Stimulated activated CD4-positive, alpha-beta T cell treated with anti-CD3 and anti-CD28 coated beads, TNF-alpha, amount 100 ng/mL, for 1 hour (primary cell): ENCODE measurements around the gene MYDGF.
"Not testable (repeated sequence)": the region's sequence is repeated elsewhere in the genome, so short reads cannot be mapped to it uniquely, and the experiment has no call there.

Source experiments
- DNase-seq, 3 donors: peaks; one replicate each; pipeline ENCODE4 v3.0.0-alpha.2; 2020; ENCODE audit warnings: low read depth in 3 of 3, low spot score in 1 of 3

Gene MYDGF

DNA sequence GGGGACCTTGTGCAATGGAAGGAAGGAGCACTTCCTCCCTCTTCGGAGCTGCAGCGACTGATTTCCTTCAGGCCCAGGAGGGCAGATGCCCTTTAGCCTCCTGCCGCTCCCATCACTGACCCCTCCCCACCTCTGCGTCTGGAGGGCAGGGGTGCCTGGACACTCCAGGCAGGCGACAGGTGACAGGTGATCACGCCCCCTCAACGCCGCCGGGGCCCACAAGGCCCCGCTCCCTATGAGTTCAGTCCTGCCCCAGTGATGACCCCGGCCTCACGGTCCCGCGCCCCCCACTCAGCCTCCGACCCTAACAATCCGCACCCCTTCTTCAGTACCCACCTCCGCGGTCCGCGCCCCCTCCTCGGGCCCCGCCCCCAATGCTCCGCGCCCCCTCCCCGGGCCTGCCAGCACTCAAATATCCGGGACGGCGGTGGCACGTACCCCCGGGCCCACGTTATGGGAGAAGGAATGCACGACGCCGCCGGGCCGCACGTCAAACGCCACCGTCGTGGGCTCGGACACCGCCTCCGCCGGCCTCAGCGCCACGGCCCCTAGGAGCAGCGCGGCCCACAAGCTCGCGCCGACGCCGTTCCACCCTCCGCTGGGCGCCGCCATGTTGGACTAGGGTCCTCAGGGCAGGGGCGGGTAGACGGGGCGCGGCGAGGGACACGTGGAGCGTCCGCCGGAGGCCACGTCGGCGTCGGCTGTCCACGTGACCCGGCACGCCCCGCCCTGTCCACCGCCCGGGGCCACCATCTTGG, at the start of gene MYDGF:
MYDGF (minus strand) TSS at position 620 of the 758 bp plus-strand sequence; CDS start at position 612, 8 bp downstream.
- peak; percentile 83 to 90 (median 85) for DNase-seq

DNA sequence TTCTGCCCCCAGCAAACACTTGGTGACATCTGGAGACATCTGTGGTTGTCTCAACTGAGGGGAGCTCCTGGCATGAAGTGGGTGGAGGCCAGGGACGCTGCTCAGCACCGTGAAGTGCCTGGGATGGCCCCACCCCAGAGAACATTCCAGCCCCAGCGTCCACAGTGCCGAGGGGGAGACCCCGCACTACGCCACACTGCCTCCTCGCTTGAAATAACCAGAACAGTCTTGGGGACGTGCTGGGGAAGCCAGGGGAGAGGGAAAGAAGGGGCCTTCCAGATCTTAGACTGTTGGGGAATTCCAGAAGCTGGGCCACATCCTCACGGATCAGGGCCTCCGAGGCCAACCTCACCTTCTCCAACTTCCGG, 49.3 kb upstream of the MYDGF start:
- DNase-seq: no peak

DNA sequence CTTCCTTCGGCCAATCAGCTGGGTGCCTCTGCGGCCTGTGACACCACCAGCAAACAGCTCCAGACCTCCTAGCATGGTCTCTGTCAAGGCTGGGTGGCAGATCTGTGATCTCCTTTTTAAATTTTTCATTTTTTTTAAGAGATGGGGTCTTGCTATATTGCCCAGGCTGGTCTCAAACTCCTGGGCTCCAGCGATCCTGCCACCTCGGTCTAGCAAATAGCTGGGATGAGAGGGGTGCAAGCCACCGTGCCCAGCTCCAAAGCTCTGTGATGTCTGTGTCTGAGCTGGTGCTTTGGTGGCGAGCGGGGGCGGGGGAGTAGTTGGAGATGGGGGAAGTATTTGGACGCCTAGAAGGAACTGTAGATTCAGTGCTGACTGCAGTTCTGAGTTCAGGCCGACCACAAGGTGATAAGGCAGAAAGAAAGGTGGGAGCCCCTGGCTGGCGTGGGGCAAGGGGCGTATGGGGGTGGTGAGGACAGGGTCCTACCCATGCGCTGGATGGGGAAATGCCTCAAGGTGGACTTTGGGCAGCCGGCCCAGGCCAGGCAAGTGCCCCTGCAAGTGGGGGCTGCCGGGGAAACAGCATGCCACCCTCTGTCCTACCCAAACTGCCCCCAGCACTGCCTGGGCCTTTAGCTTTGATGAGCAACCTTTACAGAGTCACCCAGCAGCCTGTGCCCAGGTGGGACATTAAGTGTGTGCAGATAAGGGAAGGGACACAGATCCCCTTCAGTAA, 48.0 kb upstream of the MYDGF start:
- DNase-seq: no peak

- DNase-seq: no peak
Observed at GRCh38 chr19:4717191-4717965, 47.2 kb upstream of the MYDGF start.

GRCh38 chr19:4715529-4716221, 45.5 kb upstream of the MYDGF start:
- DNase-seq: no peak

GRCh38 chr19:4715178-4715528, 45.0 kb upstream of the MYDGF start:
- not testable (repeated sequence) for DNase-seq

DNA sequence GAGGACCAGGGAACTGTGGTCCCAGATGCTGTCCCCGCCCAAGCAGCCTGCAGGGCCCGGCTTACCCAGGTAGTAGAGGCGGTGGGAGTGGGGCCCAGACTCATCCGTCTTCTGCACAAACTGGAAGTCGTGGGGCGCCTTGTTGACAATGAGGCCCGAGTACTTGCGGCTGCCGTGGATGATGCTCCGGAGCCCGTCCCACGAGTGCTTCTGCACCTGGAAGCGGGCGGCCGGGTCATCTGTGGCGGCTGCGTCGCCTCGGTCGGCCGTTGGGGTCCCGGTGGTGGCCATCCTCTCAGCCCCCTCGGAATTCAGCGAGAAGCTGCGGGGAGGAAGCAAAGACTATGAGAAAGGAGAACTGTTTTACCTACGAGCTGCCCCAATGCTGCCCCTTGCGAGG, 43.9 kb upstream of the MYDGF start:
- DNase-seq: no peak

GRCh38 chr19:4713384-4713951, 43.3 kb upstream of the MYDGF start:
- no peak for DNase-seq

- DNase-seq: no peak
Observed at GRCh38 chr19:4712771-4713170, 42.6 kb upstream of the MYDGF start.

DNA sequence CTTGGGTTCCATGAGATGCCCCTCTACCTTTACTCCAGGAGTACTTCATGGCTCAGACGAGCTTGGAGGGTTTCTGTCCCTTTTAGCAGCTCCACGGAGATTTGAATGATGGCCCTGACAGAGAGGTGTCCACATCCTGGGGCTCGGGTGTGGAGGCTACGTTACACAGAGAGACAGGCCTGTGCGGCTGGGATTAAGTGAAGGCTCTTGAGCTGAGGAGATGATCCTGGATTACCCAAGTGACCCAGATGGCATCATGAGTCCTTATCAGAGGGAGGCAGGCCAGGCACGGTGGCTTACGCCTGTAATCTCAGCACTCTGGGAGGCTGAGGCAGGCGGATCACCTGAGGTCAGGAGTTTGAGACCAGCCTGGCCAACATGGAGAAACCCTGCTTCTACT, 41.1 kb upstream of the MYDGF start:
- DNase-seq: no peak

- DNase-seq: no peak
Observed at GRCh38 chr19:4710281-4710600, 40.1 kb upstream of the MYDGF start.

- DNase-seq: no peak
Observed at GRCh38 chr19:4709440-4710280, 39.5 kb upstream of the MYDGF start.

DNA sequence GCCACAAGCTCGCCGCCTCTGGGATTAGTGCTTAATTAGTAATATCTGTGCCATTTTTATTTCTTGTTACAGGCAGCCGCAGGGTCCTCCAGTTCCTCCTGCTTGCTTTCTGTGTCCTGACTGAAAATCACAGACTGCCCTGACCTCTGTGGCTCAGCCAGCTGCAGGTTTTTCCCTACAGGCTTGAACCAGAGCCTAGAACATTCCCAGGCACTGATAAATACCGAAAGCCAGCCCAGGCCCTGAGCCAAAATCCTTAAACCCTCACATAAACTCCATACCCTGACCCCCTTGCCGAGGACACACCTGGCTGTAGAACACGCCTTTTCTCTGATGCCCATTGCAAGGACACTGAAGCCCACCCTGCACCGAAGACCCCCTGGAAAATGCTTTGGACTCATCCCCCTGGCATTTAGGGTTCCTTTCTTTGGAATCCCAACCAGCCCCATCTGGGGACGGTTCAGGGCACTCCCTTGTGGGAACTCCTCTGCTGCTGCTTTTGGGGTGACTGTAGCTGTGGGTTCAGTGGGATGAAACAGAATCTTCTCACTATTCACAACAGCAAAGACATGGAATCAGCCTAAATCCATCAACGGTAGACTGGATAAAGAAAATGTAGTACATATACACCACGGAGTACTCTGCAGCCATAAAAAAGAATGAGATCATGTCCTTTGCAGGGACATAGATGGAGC, 38.0 kb upstream of the MYDGF start:
- no peak for DNase-seq

GRCh38 chr19:4707322-4707721, 37.2 kb upstream of the MYDGF start:
- DNase-seq: no peak

- no peak for DNase-seq
Observed at GRCh38 chr19:4705413-4706131, 35.4 kb upstream of the MYDGF start.

GRCh38 chr19:4704317-4704673, 34.2 kb upstream of the MYDGF start:
- no peak for DNase-seq

DNA sequence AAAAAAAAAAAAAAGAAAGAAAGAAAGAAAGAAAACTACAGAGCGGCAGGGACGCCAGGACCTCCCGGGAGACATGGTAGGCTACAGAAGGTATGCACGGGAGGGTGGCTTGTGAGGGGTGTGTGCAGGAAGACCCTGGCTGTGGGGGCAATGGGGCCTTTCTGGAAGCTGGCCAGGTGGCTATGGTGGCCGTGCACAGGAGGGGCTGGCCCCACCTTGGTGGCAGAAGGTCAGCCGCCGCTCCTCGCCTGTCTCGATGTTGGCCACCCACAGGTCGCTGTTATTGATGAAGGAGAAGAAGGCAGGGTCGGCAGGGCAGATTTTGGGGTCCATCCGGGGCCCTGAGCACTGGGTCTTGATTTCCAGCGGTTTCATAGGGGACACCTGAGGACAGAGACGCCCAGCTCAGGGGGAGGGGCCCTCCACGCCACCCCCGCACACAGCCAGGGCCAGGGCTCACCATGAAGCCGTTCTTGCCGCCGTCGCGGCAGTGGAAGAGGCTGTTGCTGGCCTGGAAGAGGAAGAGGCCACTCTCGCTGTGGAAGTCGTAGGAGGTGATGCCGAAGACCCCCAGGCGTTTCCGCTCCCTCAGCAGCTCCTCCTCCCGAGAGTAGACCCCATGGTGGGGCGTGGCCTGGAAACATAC, 33.7 kb upstream of the MYDGF start:
- DNase-seq: no peak

DNA sequence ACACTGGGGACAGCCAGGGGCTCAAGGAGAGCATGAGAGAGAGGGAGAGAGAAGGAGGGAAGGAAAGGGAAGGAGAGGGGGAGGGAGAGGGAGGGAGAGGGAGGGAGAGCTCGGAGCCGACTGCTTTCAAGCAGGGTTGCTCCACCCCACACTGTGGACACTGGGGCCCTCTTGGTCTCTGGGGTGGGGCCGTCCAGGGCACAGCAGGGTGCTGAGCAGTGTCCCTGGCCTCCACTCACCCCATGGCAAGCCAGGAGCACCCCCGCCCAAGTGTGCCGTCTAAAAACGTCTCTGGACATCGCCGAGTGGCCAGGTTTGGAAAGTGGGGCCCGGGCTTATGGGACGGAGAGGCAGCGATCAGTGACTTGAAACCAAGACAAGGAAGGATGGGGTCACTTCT, 32.6 kb upstream of the MYDGF start:
- no peak for DNase-seq

DNA sequence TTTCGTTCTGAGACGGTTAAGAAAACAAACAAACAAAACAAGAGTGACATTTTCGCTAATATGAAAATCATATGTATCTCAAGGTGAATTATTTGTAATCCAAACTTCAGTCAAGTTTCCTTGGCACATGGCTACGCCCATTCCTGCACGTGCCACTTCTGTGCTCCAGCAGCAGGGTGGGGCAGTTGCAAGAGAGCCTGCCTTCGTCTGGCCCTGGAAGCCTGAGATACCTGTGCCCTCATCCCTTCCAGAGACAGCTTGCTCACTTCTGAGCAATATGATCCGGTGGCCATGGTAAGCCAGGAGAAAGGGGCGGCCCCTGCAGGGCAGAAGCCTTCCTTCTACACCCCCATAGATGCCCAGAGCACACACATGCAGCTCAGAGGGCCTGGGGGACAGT, 31.4 kb upstream of the MYDGF start:
- no peak for DNase-seq
